SK-N-SH (cell line): ENCODE results near the gene TUNAR.

Experiments
- EZH2phosphoT487 ChIP-seq: fragments of 200-600 bp; sonication (generic); IDR thresholded peaks from 2 replicates; pipeline ENCODE4 v1.6.1; 2017; ENCODE audit warnings: low read depth, mixed run types, mild to moderate bottlenecking, antibody characterized with exemption, moderate library complexity, borderline replicate concordance
- FOXJ3 ChIP-seq: sonication (generic); formaldehyde crosslinking; IDR thresholded peaks from 2 replicates; pipeline ENCODE4 v1.5.1; 2020; ENCODE audit warnings: mild to moderate bottlenecking, missing genetic modification reagents
- JUND ChIP-seq: IDR thresholded peaks from 2 replicates; pipeline ENCODE4 v1.4.0; 2012
- POLR2AphosphoS5 ChIP-seq: IDR thresholded peaks from 2 replicates; pipeline ENCODE4 v1.6.1; 2012; ENCODE audit warnings: low read depth, low read length
- RAD21 ChIP-seq: IDR thresholded peaks from 2 replicates; pipeline ENCODE4 v1.6.1; 2012; ENCODE audit warnings: mild to moderate bottlenecking, low read length
- SIN3A ChIP-seq: IDR thresholded peaks from 2 replicates; pipeline ENCODE4 v1.6.1; 2012; ENCODE audit warnings: low read depth, mild to moderate bottlenecking, low read length, moderate library complexity, borderline replicate concordance
- SMC3 ChIP-seq: IDR thresholded peaks from 2 replicates; pipeline ENCODE4 v1.6.1; 2012; ENCODE audit warnings: low read depth, low read length, improper control_type of control experiment
- TEAD4 ChIP-seq: IDR thresholded peaks from 2 replicates; pipeline ENCODE4 v1.4.0; 2012; ENCODE audit warnings: mild to moderate bottlenecking, borderline replicate concordance; ENCODE audit not compliant: insufficient read depth
- TF ChIP-seq, protein P1 (sequence below): fragments of 200-600 bp; sonication (generic); IDR thresholded peaks from 2 replicates; pipeline ENCODE4 v1.6.1; 2017; ENCODE audit warnings: antibody characterized with exemption, mild to moderate bottlenecking, moderate library complexity
- TF ChIP-seq, protein P2 (sequence below): IDR thresholded peaks from 2 replicates; pipeline ENCODE4 v1.4.0; 2012; ENCODE audit warnings: low read depth, borderline replicate concordance
- TF ChIP-seq, protein P3 (sequence below): IDR thresholded peaks from 2 replicates; pipeline ENCODE4 v1.6.1; 2012; ENCODE audit warnings: mild to moderate bottlenecking, low read depth, low read length, moderate library complexity
- TF ChIP-seq, protein P4 (sequence below): IDR thresholded peaks from 2 replicates; pipeline ENCODE4 v1.4.0; 2012; ENCODE audit warnings: low read depth
- TF ChIP-seq, protein P5 (sequence below): IDR thresholded peaks from 2 replicates; pipeline ENCODE4; 2012

- TF ChIP-seq, protein P1, sequence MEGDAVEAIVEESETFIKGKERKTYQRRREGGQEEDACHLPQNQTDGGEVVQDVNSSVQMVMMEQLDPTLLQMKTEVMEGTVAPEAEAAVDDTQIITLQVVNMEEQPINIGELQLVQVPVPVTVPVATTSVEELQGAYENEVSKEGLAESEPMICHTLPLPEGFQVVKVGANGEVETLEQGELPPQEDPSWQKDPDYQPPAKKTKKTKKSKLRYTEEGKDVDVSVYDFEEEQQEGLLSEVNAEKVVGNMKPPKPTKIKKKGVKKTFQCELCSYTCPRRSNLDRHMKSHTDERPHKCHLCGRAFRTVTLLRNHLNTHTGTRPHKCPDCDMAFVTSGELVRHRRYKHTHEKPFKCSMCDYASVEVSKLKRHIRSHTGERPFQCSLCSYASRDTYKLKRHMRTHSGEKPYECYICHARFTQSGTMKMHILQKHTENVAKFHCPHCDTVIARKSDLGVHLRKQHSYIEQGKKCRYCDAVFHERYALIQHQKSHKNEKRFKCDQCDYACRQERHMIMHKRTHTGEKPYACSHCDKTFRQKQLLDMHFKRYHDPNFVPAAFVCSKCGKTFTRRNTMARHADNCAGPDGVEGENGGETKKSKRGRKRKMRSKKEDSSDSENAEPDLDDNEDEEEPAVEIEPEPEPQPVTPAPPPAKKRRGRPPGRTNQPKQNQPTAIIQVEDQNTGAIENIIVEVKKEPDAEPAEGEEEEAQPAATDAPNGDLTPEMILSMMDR = no peak
- TF ChIP-seq, protein P2, sequence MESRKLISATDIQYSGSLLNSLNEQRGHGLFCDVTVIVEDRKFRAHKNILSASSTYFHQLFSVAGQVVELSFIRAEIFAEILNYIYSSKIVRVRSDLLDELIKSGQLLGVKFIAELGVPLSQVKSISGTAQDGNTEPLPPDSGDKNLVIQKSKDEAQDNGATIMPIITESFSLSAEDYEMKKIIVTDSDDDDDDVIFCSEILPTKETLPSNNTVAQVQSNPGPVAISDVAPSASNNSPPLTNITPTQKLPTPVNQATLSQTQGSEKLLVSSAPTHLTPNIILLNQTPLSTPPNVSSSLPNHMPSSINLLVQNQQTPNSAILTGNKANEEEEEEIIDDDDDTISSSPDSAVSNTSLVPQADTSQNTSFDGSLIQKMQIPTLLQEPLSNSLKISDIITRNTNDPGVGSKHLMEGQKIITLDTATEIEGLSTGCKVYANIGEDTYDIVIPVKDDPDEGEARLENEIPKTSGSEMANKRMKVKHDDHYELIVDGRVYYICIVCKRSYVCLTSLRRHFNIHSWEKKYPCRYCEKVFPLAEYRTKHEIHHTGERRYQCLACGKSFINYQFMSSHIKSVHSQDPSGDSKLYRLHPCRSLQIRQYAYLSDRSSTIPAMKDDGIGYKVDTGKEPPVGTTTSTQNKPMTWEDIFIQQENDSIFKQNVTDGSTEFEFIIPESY = no peak
- TF ChIP-seq TEAD4 (no peak), EZH2phosphoT487 (no peak), FOXJ3 (no peak), SMC3 (no peak), JUND (no peak), RAD21 (no peak), POLR2AphosphoS5 (no peak), SIN3A (no peak)
- TF ChIP-seq, protein P3, sequence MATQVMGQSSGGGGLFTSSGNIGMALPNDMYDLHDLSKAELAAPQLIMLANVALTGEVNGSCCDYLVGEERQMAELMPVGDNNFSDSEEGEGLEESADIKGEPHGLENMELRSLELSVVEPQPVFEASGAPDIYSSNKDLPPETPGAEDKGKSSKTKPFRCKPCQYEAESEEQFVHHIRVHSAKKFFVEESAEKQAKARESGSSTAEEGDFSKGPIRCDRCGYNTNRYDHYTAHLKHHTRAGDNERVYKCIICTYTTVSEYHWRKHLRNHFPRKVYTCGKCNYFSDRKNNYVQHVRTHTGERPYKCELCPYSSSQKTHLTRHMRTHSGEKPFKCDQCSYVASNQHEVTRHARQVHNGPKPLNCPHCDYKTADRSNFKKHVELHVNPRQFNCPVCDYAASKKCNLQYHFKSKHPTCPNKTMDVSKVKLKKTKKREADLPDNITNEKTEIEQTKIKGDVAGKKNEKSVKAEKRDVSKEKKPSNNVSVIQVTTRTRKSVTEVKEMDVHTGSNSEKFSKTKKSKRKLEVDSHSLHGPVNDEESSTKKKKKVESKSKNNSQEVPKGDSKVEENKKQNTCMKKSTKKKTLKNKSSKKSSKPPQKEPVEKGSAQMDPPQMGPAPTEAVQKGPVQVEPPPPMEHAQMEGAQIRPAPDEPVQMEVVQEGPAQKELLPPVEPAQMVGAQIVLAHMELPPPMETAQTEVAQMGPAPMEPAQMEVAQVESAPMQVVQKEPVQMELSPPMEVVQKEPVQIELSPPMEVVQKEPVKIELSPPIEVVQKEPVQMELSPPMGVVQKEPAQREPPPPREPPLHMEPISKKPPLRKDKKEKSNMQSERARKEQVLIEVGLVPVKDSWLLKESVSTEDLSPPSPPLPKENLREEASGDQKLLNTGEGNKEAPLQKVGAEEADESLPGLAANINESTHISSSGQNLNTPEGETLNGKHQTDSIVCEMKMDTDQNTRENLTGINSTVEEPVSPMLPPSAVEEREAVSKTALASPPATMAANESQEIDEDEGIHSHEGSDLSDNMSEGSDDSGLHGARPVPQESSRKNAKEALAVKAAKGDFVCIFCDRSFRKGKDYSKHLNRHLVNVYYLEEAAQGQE = no peak
- TF ChIP-seq, protein P4, sequence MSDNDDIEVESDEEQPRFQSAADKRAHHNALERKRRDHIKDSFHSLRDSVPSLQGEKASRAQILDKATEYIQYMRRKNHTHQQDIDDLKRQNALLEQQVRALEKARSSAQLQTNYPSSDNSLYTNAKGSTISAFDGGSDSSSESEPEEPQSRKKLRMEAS = no peak
- TF ChIP-seq, protein P5, sequence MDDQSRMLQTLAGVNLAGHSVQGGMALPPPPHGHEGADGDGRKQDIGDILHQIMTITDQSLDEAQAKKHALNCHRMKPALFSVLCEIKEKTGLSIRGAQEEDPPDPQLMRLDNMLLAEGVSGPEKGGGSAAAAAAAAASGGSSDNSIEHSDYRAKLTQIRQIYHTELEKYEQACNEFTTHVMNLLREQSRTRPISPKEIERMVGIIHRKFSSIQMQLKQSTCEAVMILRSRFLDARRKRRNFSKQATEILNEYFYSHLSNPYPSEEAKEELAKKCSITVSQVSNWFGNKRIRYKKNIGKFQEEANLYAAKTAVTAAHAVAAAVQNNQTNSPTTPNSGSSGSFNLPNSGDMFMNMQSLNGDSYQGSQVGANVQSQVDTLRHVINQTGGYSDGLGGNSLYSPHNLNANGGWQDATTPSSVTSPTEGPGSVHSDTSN = no peak
These were observed 74.7 kb downstream of the TUNAR start for GRCh38 chr14:95951359-95951758.
